SJSA1 (cell line): ENCODE measurements around the gene CARNS1. TPM values are rescaled to one million over a fixed set of nuclear protein-coding genes. Genes with fewer than 3 reads are reported as not detected.
"Not testable (repeated sequence)": the region's sequence is repeated elsewhere in the genome, so short reads cannot be mapped to it uniquely, and the experiment has no call there.

Experiments used
- DNase-seq, 2 experiments: peaks; one replicate each; pipeline ENCODE4 v3.0.0-alpha.2; 2015 to 2020; ENCODE audit warnings: low spot score in 2 of 2, low read depth in 1 of 2
- H3K27ac ChIP-seq: fragments of 250-450 bp; sonication (Bioruptor Pico); 2 replicates; pipeline ENCODE4 v1.5.1; 2020; ENCODE audit warnings: mild to moderate bottlenecking, moderate library complexity
- H3K27me3 ChIP-seq: fragments of 250-450 bp; sonication (Bioruptor Pico); replicated peaks from 2 replicates; pipeline ENCODE4 v1.5.1; 2020; ENCODE audit warnings: mild to moderate bottlenecking, moderate library complexity
- H3K36me3 ChIP-seq: fragments of 250-450 bp; sonication (Bioruptor Pico); 2 replicates; pipeline ENCODE4 v1.5.1; 2020; ENCODE audit warnings: mild to moderate bottlenecking
- H3K4me1 ChIP-seq: fragments of 250-450 bp; sonication (Bioruptor Pico); replicated peaks from 2 replicates; pipeline ENCODE4 v1.6.1; 2021; ENCODE audit warnings: mild to moderate bottlenecking
- H3K4me3 ChIP-seq: fragments of 250-450 bp; sonication (Bioruptor Pico); 2 replicates; pipeline ENCODE4 v1.5.1; 2020; ENCODE audit warnings: mild to moderate bottlenecking
- H3K9me3 ChIP-seq: fragments of 250-450 bp; sonication (Bioruptor Pico); replicated peaks from 2 replicates; pipeline ENCODE4 v1.5.1; 2020; ENCODE audit warnings: mild to moderate bottlenecking
- total RNA-seq: library from RNA; depleted of rRNA; stranded (reverse); fragments of >200 nt; shearing (Covaris generic); gene quantifications from 2 replicates; pipeline ENCODE4 v1.2.3, GENCODE V29; 2014; rRNA removed

Gene CARNS1
- total RNA-seq, 1 experiment from 2014 or later: not detected

GRCh38 chr11:67465189-67465510, 49.7 kb downstream of the CARNS1 start:
- DNase-seq: no peak
- Histone ChIP-seq H3K9me3 (0 out of 2 replicates have a peak, but pooled peaks cover 2% of the 10 kb centered on the region), H3K27me3 (no peaks in the 10 kb centered on the region), H3K4me1 (peaks cover 29% of the 10 kb centered on the region), H3K27ac (no peak overlapping the region), H3K4me3 (no peak overlapping the region), H3K36me3 (peaks cover 9% of the 10 kb centered on the region)

DNA sequence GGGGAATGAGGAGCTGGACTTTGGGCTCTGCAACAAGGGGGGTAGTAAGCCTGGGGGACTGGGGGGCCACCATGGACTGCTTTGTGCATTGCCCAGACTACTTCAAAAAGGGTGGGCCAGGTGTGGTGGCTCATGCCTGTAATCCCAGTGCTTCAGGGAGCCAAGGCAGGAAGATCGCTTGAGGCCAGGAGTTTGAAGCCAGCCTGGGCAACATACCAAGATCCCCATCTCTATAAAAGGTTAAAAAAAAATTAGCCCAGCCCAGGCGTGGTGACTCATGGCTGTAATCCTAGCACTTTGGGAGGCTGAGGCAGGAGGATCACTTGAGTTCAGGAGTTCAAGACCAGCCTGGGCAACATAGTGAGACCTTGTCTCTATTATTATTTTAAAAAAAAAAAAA, 50.1 kb downstream of the CARNS1 start:
- not testable (repeated sequence) for H3K36me3 ChIP-seq, H3K9me3 ChIP-seq, DNase-seq, H3K27ac ChIP-seq, H3K27me3 ChIP-seq, H3K4me3 ChIP-seq
- peaks cover 29% of the 10 kb centered on the region for H3K4me1 ChIP-seq

DNA sequence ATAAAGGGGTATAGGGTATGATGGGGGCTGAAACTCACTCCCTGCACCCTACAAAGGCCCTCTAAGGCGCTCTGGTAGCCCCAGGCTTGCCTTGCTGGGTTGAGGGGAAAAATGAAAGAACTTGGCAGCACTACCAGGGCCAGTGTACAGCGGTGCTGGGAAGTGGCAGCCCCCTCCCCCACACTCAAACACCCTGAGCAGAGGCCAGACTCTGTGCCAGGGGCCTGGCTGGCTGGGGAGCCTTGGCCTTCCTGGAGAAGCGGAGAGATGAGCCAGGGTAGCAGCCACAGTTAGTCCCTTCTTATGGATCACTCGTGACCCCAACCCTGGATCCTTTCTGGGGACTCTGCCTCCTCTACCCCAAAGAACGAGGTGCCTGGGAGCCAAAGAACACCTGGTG, 50.9 kb downstream of the CARNS1 start:
- Histone ChIP-seq H3K4me1 (peaks cover 29% of the 10 kb centered on the region), H3K4me3 (no peak overlapping the region), H3K27me3 (no peaks in the 10 kb centered on the region), H3K27ac (no peak overlapping the region), H3K36me3 (peaks cover 9% of the 10 kb centered on the region), H3K9me3 (0 out of 2 replicates have a peak, but pooled peaks cover 2% of the 10 kb centered on the region)
- no peak for DNase-seq

DNA sequence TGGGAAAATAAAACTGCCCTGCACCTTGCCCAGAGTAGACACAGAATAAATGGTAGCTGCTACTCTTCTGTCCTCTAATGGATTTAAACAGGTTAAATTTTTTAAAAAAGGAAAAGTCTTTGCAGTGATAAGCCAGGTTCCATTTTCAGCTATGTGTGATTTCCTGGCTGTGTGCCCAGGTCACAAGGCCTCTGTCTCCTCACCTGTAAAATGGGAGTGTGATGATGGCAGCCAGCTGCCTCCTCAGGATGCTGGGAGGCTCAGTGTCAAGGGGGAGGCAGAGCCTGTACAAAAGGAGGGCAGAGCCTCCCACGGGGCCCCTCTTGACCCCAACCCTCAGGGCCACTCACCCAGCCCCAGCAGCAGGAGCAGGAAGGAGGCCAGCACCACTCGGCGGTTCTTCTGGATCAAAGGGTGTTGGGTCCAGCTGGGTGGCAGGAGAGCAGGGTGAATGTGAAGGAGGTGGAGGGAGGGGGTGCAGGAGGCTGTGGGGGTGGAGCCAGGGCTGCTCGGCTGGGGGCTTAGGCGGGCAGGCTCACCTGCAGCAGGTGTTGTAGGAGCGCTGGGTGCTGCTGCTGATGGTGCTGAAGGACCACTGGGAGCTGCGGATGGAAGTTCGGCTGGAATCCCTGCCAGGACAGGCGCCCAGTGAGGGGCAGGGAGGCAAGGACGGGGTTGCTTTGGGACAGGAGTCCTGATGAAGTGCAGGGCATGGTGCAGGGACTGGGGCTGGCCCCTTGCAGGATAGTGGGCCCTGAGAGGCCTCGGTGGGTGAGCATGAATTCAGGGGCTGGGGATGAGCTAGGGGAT, 51.7 kb downstream of the CARNS1 start:
- no peaks in the 10 kb centered on the region for H3K27me3 ChIP-seq
- H3K27ac ChIP-seq: no peak overlapping the region
- peaks cover 9% of the 10 kb centered on the region for H3K36me3 ChIP-seq
- DNase-seq: no peak
- no peak overlapping the region for H3K4me3 ChIP-seq
- H3K4me1 ChIP-seq: peaks cover 29% of the 10 kb centered on the region
- H3K9me3 ChIP-seq: 0 out of 2 replicates have a peak, but pooled peaks cover 2% of the 10 kb centered on the region

- no peaks in the 10 kb centered on the region for H3K27me3 ChIP-seq
- no peak overlapping the region for H3K27ac ChIP-seq
- H3K4me1 ChIP-seq: peaks cover 29% of the 10 kb centered on the region
- peak overlapping the region; percentile 89 for H3K4me3 ChIP-seq
- H3K36me3 ChIP-seq: peaks cover 9% of the 10 kb centered on the region
- no peak for DNase-seq
- H3K9me3 ChIP-seq: 0 out of 2 replicates have a peak, but pooled peaks cover 2% of the 10 kb centered on the region
These were observed 52.6 kb downstream of the CARNS1 start for GRCh38 chr11:67468056-67468455.

GRCh38 chr11:67468456-67468758, 52.9 kb downstream of the CARNS1 start:
- no peak for DNase-seq
- peaks cover 9% of the 10 kb centered on the region for H3K36me3 ChIP-seq
- H3K4me3 ChIP-seq: peak overlapping the region; percentile 89
- H3K27ac ChIP-seq: peak overlapping the region; percentile 10; the same call in 1 of the 2 replicates
- H3K9me3 ChIP-seq: 0 out of 2 replicates have a peak, but pooled peaks cover 2% of the 10 kb centered on the region
- H3K27me3 ChIP-seq: peaks cover under 1% of the 10 kb centered on the region; the same call in 1 of the 2 replicates
- peaks cover 29% of the 10 kb centered on the region for H3K4me1 ChIP-seq

GRCh38 chr11:67468759-67469507, 53.5 kb downstream of the CARNS1 start, which contains the start of gene TMEM134:
Gene TMEM134, minus strand, starts transcription at chr11:67469251. Its CDS starts 59 bp downstream, at chr11:67469192.
- peaks cover 9% of the 10 kb centered on the region for H3K36me3 ChIP-seq
- H3K9me3 ChIP-seq: 0 out of 2 replicates have a peak, but pooled peaks cover 2% of the 10 kb centered on the region
- peak within 1 kb of the TSS; percentile 89 for H3K4me3 ChIP-seq
- peaks cover 24% of the 10 kb centered on the region for H3K4me1 ChIP-seq
- H3K27ac ChIP-seq: peak within 1 kb of the TSS; percentile 51
- peak; percentile 88 to 98 for DNase-seq
- H3K27me3 ChIP-seq: peaks cover 4% of the 10 kb centered on the region; the same call in 1 of the 2 replicates

- peaks cover 19% of the 10 kb centered on the region for H3K4me1 ChIP-seq
- H3K27me3 ChIP-seq: peaks cover 7% of the 10 kb centered on the region
- H3K4me3 ChIP-seq: peak overlapping the region; percentile 89
- H3K27ac ChIP-seq: peak overlapping the region; percentile 51
- peaks cover 6% of the 10 kb centered on the region; the same call in 1 of the 2 replicates for H3K36me3 ChIP-seq
- 0 out of 2 replicates have a peak, but pooled peaks cover 2% of the 10 kb centered on the region for H3K9me3 ChIP-seq
- DNase-seq: no peak
These were observed 54.0 kb downstream of the CARNS1 start for GRCh38 chr11:67469508-67469811.

DNA sequence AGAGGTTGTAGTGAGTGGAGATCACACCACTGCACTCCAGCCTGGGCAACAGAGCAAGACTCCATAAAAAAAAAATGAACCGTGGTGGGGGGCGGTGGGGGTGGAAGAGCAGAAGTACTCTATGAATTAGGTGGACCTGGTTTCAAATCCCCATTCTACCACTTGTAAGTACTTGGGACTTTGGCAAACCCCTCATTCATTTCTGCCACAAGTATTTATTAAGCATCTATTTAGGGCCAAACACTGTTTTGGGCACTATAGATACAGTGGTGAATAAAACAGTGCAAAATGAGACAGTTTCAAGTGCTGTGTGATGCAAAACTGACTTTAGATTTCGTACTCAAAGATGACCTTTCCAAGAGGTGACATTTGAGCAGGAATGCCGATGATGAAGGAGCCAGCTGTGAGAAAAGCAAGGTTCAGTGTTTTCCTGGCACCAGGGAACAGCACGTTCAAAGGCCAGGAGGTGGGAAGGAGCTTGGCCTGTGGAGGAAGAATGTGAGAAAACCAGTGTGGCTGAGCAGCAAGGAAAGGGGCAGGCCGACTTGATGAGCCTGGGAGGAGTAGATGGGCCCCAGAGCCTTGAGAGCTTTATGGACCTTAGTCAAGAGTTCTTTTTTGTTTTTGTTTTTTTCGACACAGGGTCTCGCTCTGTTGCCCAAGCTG, 55.0 kb downstream of the CARNS1 start:
- H3K36me3 ChIP-seq: peaks cover 6% of the 10 kb centered on the region; the same call in 1 of the 2 replicates
- no peak overlapping the region for H3K27ac ChIP-seq
- DNase-seq: no peak
- peaks cover 19% of the 10 kb centered on the region for H3K4me1 ChIP-seq
- H3K9me3 ChIP-seq: 0 out of 2 replicates have a peak, but pooled peaks cover 2% of the 10 kb centered on the region
- H3K27me3 ChIP-seq: peaks cover 7% of the 10 kb centered on the region
- H3K4me3 ChIP-seq: no peak overlapping the region

DNA sequence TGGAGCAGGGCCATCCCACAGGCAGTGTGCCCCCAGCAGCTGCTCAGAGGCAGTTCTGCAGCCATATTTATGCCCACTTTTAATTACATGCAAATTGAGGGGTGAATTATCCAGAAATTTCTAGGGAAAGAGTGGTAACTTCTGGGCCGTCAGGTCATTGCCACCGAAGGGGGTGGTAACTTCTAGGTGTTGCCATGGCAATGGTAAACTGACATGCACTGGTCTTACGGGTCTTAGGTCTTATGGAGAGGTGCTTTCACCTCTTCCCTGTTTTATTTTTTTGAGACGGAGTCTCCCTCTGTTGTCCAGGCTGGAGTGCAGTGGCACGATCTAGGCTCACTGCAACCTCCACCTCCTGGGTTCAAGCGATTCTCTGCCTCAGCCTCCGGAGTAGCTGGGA, 57.4 kb downstream of the CARNS1 start:
- H3K27me3 ChIP-seq: peaks cover 7% of the 10 kb centered on the region
- peaks cover 3% of the 10 kb centered on the region; the same call in 1 of the 2 replicates for H3K36me3 ChIP-seq
- no peak overlapping the region for H3K4me3 ChIP-seq
- DNase-seq: no peak
- peaks cover 17% of the 10 kb centered on the region for H3K4me1 ChIP-seq
- H3K9me3 ChIP-seq: 0 out of 2 replicates have a peak, but pooled peaks cover 2% of the 10 kb centered on the region
- H3K27ac ChIP-seq: no peak overlapping the region

Other genes starting within 250 kb of the CARNS1 start
- 96.2 and 138 TPM in 2 replicates for gene GRK2, start 149.2 kb upstream of the CARNS1 start, total RNA-seq
- gene ANKRD13D, start 126.4 kb upstream of the CARNS1 start, total RNA-seq: 40.2 and 61.7 TPM in 2 replicates
- 13.4 and 17.5 TPM in 2 replicates for gene SSH3, start 112.1 kb upstream of the CARNS1 start, total RNA-seq
- 81.8 and 125 TPM in 2 replicates for gene POLD4, start 62.1 kb upstream of the CARNS1 start, total RNA-seq
- 6.9 and 9.4 TPM in 2 replicates for gene CLCF1, start 42.1 kb upstream of the CARNS1 start, total RNA-seq
- gene RAD9A, start 23.7 kb upstream of the CARNS1 start, total RNA-seq: 13.8 and 25.1 TPM in 2 replicates
- 668 and 731 TPM in 2 replicates for gene PPP1CA, start 13.8 kb upstream of the CARNS1 start, total RNA-seq
- gene TBC1D10C, start 11.6 kb upstream of the CARNS1 start, total RNA-seq: not detected in 2 replicates
- gene RPS6KB2, start 12.8 kb downstream of the CARNS1 start, total RNA-seq: 166 and 177 TPM in 2 replicates
- 0.37 TPM in 1 of 2 replicates, not detected in the other for gene PTPRCAP, start 22.0 kb downstream of the CARNS1 start, total RNA-seq
- 123 and 181 TPM in 2 replicates for gene CORO1B, start 27.8 kb downstream of the CARNS1 start, total RNA-seq
- gene GPR152, start 37.1 kb downstream of the CARNS1 start, total RNA-seq: not detected in 2 replicates
- not detected in 2 replicates for gene CABP4, start 39.7 kb downstream of the CARNS1 start, total RNA-seq
- 61.1 and 105 TPM in 2 replicates for gene TMEM134, start 53.6 kb downstream of the CARNS1 start, total RNA-seq
- gene AIP, start 67.3 kb downstream of the CARNS1 start, total RNA-seq: 184 and 185 TPM in 2 replicates
- 11.5 and 18.7 TPM in 2 replicates for gene PITPNM1, start 89.7 kb downstream of the CARNS1 start, total RNA-seq
- 61.9 and 82.4 TPM in 2 replicates for gene CDK2AP2, start 92.5 kb downstream of the CARNS1 start, total RNA-seq
- not detected in 2 replicates for gene CABP2, start 107.8 kb downstream of the CARNS1 start, total RNA-seq
- 2,425 and 2,720 TPM in 2 replicates for gene GSTP1, start 168.1 kb downstream of the CARNS1 start, total RNA-seq
- gene NDUFV1, start 191.3 kb downstream of the CARNS1 start, total RNA-seq: 308 and 343 TPM in 2 replicates
- 7.4 and 14.0 TPM in 2 replicates for gene NUDT8, start 214.3 kb downstream of the CARNS1 start, total RNA-seq
- gene TBX10, start 224.1 kb downstream of the CARNS1 start, total RNA-seq: not detected in 2 replicates
- gene ACY3, start 235.1 kb downstream of the CARNS1 start, total RNA-seq: not detected in 2 replicates